ENCODE measurements around the gene FAM170B.

The FAM170B gene

GRCh38 chr10:49170632-49171325 lies 37.0 kb upstream of the FAM170B start:
- H3K27ac ChIP-seq = no peak overlapping the region

DNA sequence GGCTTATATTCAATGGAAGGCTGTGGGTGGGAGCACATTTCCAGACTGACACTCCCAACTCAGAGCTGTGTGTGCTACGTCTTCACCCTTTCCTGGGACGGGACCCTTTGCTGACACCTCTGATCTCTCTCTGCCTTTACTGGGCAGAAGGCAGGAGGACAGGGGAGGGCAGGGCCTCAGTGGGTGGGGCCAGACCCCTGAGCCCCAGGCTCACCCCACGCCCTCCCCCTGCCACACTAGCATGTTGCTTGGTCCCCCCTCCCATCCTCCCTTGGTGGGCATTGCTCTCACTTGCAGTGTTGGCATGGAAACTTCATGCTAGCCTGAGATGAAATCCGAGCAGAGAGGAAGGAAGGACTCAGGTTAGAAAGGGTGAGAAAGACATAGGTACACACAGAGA lies 36.0 kb upstream of the FAM170B start:
- Histone ChIP-seq H3K4me3 (no peak overlapping the region), H3K27ac (peak overlapping the region in 1 of 21 experiments; percentile 36)

More at GRCh38 chr10:49170632-49171325, 37.0 kb upstream of the FAM170B start:
- H3K4me3 ChIP-seq = no peak overlapping the region

DNA sequence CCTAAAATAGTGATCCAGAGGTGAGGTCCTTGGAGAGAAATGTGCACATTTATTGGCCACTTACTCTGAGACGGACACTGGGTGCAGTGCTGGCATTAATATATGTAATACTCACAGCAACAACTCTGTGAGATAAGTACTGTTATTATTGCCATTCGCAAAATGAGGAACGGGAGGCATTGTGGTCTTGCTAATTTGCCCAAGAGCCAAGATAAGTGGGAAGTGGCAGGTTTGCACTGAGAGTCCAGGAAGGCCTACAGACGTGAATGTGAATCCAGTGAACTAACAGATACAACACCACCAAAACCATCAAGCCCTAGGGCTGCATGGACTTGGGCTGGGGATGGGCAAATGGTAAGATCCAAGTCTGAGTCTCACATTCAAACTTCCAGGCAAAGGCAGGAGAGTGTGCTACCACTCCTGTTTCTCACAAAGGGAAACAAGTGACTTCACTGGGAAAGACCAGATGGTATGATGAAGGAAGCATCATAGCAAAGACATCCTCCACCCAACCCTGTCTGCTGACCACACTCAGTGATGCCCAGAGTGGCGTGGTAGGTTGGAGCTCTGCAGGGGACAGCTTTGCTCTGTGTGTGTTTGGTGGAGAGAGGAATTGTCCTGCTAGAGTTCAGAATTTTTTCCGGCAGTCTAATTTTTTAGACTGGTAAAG lies 35.1 kb upstream of the FAM170B start:
- no peak overlapping the region for H3K4me3 ChIP-seq
- no peak overlapping the region for H3K27ac ChIP-seq

GRCh38 chr10:49168171-49168540 lies 34.3 kb upstream of the FAM170B start:
- Histone ChIP-seq H3K4me3 (no peak overlapping the region), H3K27ac (no peak overlapping the region)

DNA sequence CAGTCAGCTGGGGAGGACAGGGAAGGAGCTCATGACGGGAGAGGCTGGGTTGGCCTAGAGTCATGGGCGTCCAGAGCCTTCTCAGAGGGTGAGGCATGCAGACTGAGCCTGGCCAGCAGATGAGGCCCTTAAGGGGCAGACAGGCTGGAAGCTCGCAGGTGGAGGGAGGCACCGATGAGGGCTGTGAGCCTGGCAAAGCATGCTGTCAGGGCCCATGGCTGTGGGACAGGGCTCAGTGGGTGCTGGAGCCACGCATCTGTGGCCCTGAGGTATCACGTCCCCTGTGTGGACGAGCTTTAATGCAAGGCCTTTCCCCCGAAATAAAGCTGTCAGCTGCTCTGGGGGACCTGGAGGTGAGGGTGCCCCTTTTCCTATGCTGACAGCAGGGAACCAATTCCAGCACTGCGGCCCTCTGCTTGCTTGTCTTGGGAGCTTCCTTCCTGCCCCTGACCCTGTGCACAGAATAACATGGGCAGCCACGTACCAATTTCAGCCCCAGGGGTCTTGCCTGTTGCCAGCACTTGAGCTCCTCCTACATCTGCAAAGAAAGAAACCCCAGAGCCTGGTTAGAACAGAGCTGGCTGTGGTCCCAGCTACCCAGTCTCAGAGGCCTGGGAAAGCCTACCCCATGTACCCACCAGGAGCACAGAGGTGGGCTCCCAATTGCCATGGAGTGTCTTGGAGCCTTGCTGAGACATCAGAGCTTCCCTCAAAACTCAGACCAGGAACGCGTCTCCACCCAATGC lies 33.8 kb upstream of the FAM170B start:
- Histone ChIP-seq H3K4me3 (no peak overlapping the region), H3K27ac (no peak overlapping the region)

DNA sequence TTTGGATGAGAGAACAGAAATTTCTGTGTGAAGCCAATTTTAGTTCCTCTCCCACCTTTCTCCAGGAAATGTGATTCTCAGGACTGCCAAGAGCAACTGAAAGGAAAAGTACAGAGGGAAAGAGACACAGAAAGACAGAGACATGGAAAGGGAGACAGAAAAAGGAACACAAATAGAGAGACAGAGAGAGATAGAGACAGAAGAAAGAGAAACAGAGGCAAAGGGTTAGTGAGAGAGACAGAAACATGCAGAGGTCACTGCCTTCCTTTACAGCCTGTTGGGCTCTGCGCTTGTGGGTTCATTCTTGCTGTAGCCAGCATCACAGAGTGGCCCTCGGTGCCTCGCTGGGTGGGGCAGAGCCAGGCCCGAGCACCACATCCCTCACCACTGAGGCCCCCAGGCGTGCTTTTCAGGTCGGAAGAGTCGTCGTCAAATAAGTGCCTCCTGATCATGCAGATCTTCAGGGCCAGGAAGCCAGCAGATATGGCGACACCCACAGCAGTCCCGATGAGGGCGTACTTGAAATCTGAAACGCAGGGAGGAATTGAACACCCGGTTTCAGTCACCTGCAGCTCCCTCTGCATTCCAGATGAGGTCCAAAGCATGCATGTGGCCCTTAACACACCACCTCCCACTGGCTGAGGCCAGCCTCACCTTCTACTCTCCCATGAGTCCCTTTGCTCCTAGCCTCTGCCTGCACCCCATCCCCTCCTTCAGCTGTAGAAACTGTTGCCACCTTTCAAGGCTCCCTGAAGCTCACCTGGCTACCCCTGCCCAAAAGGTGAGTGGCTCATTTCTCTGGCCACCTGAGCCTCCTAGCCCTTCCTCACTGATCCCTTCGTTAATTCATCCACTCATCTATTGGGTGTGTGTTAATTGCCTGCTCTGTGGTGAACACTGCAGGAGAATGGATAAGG lies 32.9 kb upstream of the FAM170B start:
- H3K4me3 ChIP-seq = no peak overlapping the region
- H3K27ac ChIP-seq = no peak overlapping the region

- no peak overlapping the region for H3K4me3 ChIP-seq
These were observed 32.1 kb upstream of the FAM170B start for GRCh38 chr10:49165821-49166483.

GRCh38 chr10:49165259-49165658 lies 31.4 kb upstream of the FAM170B start:
- no peak overlapping the region for H3K4me3 ChIP-seq
- no peak overlapping the region for H3K27ac ChIP-seq

More at GRCh38 chr10:49165821-49166483, 32.1 kb upstream of the FAM170B start:
- no peak overlapping the region for H3K27ac ChIP-seq

- no peak overlapping the region for H3K4me3 ChIP-seq
- no peak overlapping the region for H3K27ac ChIP-seq
These were observed 30.9 kb upstream of the FAM170B start for GRCh38 chr10:49164559-49165188.

DNA sequence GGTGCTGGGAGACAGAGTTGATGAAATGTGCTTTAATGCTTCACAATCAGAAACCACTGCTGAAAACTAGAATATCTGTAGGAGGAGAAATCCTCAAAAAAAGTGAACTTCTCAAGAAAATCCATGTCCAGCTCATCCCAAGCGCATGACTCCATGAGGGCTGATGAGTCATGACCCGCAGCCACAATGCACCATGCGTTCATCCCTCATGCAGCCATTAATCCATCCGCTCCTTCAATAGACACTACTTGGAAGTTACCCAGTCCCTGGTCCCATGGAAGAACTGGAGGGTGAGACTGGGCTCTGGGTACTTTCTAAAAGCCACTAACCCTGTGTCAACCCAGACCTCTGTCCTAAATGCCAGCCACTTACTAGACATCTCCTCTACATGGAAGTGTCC lies 29.9 kb upstream of the FAM170B start:
- H3K27ac ChIP-seq = peak overlapping the region in 2 of 21 experiments; percentile 33 to 43
- H3K4me3 ChIP-seq = no peak overlapping the region

DNA sequence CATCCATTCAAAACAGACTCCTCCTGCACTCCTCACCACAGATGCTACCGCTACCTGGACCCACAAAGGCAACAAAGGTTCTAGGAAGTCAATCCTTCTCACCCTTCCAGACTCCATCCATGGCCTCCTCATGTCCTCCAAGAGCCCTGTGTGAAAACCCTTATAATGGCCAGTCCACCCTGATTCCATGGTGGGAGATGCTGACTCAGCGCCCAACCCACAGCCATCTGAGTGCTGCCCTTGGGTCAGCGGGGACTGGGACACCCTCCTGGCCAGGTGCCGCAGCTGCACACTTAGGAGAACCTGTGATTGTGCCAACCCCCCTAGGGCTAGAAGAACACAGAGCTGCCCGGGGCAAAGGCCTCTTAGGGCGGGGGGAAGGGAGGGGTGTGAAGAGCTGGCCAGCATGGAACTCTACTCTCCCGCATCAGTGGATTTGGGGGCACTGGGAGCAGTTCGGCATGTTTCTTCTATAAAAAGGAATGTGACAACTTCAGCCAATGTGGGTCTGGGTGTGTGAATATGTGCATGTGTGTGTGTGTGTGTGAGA lies 29.0 kb upstream of the FAM170B start:
- Histone ChIP-seq H3K27ac (peak overlapping the region in 1 of 21 experiments; percentile 33), H3K4me3 (no peak overlapping the region)

GRCh38 chr10:49162063-49162462 lies 28.2 kb upstream of the FAM170B start:
- Histone ChIP-seq H3K27ac (no peak overlapping the region), H3K4me3 (no peak overlapping the region)

- Histone ChIP-seq H3K4me3 (no peak overlapping the region), H3K27ac (no peak overlapping the region)
These were observed 27.7 kb upstream of the FAM170B start for GRCh38 chr10:49161411-49161997.

DNA sequence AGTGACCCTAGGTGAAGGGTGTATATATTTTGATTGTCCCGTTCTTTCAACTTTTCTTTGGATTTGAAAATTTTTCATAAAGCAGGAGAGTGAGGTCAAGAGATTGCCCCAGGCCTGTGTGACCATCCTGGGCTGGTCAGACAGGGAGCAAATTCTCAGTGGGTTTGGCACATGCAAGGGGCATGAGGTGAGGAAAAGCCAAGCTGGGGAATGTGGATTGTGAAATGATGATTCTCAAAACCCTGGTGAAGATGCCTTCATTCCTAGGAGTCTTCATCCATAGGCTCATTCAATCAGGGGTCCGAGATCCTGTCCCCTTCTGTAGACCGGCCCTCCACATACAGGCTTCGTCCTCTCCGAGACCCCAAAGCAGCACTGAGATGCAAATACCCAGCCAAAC lies 27.0 kb upstream of the FAM170B start:
- H3K4me3 ChIP-seq = no peak overlapping the region
- no peak overlapping the region for H3K27ac ChIP-seq

- Histone ChIP-seq H3K4me3 (no peak overlapping the region), H3K27ac (no peak overlapping the region)
These were observed 26.3 kb upstream of the FAM170B start for GRCh38 chr10:49160110-49160509.

DNA sequence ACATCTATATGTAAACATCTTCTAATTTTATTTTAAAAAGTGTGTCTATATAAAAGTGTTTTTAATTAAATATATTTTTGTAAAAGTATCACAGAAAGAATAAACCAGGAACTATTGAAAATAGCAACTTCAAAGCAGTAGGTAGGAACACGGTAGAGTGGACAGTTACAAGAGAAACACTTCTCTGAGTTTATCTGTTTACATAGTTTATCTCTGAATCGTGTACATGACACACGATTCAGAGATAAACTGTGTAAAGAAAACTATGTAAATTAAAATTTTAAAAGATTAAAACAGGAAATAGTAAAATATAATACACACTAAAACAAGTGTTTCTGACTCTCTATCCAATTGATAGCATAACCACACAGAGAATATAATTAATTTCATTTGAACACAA lies 25.1 kb upstream of the FAM170B start:
- Histone ChIP-seq H3K27ac (no peak overlapping the region), H3K4me3 (no peak overlapping the region)

GRCh38 chr10:49158404-49158803 lies 24.6 kb upstream of the FAM170B start:
- Histone ChIP-seq H3K4me3 (no peak overlapping the region), H3K27ac (no peak overlapping the region)

GRCh38 chr10:49157229-49157628 lies 23.4 kb upstream of the FAM170B start:
- no peak overlapping the region for H3K27ac ChIP-seq

More at GRCh38 chr10:49157229-49157628, 23.4 kb upstream of the FAM170B start:
- H3K4me3 ChIP-seq = no peak overlapping the region
